Body of pancreas (tissue), 4 donors: ENCODE measurements around the gene ZNF681. TPM values are rescaled to one million over a fixed set of nuclear protein-coding genes. Genes with fewer than 3 reads are reported as not detected.
"Not testable (repeated sequence)": the region's sequence is repeated elsewhere in the genome, so short reads cannot be mapped to it uniquely, and the experiment has no call there.

ENCODE experiments used
- ATAC-seq: fragments of 150-250 bp; one replicate; pipeline ENCODE4 v1.9.1; 2016
- DNase-seq, 4 donors: peaks; one replicate each; pipeline ENCODE4 v3.0.0-alpha.2; 2019
- H3K27ac ChIP-seq, 4 donors: fragments of 200-600 bp; sonication (generic); 1 replicate in 3 of 4; 2 replicates in 1 of 4; pipeline versions ENCODE4 v1.5.1 to v1.6.1; 2016 to 2019; ENCODE audit warnings: mild to moderate bottlenecking in 1 of 4, mixed read lengths in 1 of 4, moderate library complexity in 1 of 4
- H3K27me3 ChIP-seq, 2 donors: fragments of 200-600 bp; sonication (generic); one replicate each; pipeline ENCODE4 v1.6.0; 2016; ENCODE audit warnings: mild to moderate bottlenecking in 1 of 2
- H3K36me3 ChIP-seq, 2 donors: fragments of 200-600 bp; sonication (generic); replicated peaks in 1 of 2; 2 replicates each; pipeline ENCODE4 v1.5.1; 2016; ENCODE audit warnings: low read depth in 2 of 2; ENCODE audit not compliant: insufficient read depth in 1 of 2
- H3K4me1 ChIP-seq: fragments of 200-600 bp; sonication (generic); one replicate; pipeline ENCODE4 v1.6.0; 2016
- H3K4me3 ChIP-seq, 2 donors: fragments of 200-600 bp; sonication (generic); 1 replicate in 1 of 2; 2 replicates in 1 of 2; pipeline ENCODE4 v1.5.1; 2016 to 2019
- H3K9me3 ChIP-seq, 3 donors: fragments of 200-600 bp; sonication (generic); 1 replicate in 2 of 3; 2 replicates in 1 of 3; pipeline ENCODE4 v1.5.1; 2016
- POLR2A ChIP-seq, 3 donors: fragments of 450-650 bp; IDR thresholded peaks; one replicate each; pipeline ENCODE4 v1.6.1; 2016; ENCODE audit warnings: antibody characterized with exemption in 3 of 3, mild to moderate bottlenecking in 2 of 3
- WGBS, 2 donors: methylation state at CpG; one replicate each; pipeline ENCODE4 v1.1.5; 2017; 5-methylcytosine and 5-hydroxymethylcytosine counted together
- intact Hi-C: fragments of 100-400 bp; cut with DNase I; formaldehyde crosslinking; loops from one replicate; pipeline ENCODE4 v1.15.1; 2023
- total RNA-seq, 2 donors: library from RNA; depleted of rRNA; stranded (reverse); fragments of >200 nt; gene quantifications; one replicate each; pipeline ENCODE4 v1.1.0, GENCODE V29; 2016
- TF ChIP-seq, protein P1 (sequence below), 7 experiments: fragments of 450-650 bp in 4 of 7; fragments of 200-600 bp in 3 of 7; sonication (generic) in 3 of 7; IDR thresholded peaks; one replicate each; pipeline ENCODE4 v1.5.1; 2016 to 2019; ENCODE audit warnings: antibody characterized with exemption in 7 of 7

Gene ZNF681
- total RNA-seq, 2 donors from 2014 or later, result 0.99 to 2.1 TPM

DNA sequence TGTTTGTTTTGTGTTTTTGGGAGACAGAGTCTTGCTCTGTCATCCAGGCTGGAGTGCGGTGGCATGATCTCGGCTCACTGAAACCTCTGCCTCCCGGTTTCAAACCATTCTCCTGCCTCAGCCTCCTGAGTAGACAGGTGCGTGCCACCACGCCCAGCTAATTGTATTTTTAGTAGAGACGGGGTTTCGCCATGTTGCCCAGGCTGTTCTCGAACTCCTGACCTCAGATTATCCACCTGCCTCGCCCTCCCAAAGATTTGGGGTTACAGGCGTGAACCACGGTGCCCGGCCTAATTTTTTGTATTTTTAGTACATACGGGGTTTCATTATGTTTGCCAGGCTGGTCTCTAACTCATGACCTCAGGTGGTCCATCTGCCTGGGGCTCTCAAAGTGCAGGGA lies 8.3 kb upstream of the ZNF681 start:
- ATAC-seq (no peak), DNase-seq (no peak)
- 87 to 90% methylated on average over 13 of the region's 13 CpGs for WGBS, 2 donors
- no peaks in the 10 kb centered on the region for H3K36me3 ChIP-seq
- intact Hi-C loops, result loop anchor here (10.0 kb wide), 1 partner anchor 278 kb away; no protein-coding TSS in a partner anchor
- H3K27ac ChIP-seq, result no peak overlapping the region
- no peak for TF ChIP-seq POLR2A (IDR thresholded peaks at IDR 0.05)
- TF ChIP-seq, protein P1, sequence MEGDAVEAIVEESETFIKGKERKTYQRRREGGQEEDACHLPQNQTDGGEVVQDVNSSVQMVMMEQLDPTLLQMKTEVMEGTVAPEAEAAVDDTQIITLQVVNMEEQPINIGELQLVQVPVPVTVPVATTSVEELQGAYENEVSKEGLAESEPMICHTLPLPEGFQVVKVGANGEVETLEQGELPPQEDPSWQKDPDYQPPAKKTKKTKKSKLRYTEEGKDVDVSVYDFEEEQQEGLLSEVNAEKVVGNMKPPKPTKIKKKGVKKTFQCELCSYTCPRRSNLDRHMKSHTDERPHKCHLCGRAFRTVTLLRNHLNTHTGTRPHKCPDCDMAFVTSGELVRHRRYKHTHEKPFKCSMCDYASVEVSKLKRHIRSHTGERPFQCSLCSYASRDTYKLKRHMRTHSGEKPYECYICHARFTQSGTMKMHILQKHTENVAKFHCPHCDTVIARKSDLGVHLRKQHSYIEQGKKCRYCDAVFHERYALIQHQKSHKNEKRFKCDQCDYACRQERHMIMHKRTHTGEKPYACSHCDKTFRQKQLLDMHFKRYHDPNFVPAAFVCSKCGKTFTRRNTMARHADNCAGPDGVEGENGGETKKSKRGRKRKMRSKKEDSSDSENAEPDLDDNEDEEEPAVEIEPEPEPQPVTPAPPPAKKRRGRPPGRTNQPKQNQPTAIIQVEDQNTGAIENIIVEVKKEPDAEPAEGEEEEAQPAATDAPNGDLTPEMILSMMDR (IDR thresholded peaks at IDR 0.05), result no peak
- no peak overlapping the region for H3K4me3 ChIP-seq
- H3K27me3 ChIP-seq, result no peaks in the 10 kb centered on the region
- H3K9me3 ChIP-seq, result no peaks in the 10 kb centered on the region
- peaks cover 16% of the 10 kb centered on the region for H3K4me1 ChIP-seq

DNA sequence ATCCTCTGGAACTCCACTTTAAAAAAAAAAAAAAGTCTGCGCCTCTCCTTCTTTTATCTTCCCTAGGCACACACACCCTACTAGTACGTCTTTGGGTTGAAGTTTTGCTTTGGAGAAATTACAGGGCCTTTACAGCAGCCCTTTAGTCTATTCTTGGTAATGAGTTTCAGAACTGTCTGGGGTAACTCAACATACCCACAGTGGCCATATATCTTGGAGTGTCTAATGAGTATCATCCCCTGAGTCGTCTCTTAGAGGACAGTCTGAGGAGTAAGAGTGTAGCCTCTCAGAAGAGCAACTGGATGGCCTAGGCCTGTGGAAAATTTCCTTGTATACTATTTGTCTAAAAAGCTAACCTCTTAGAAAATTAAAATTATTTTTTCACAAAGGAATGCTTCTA lies 6.1 kb upstream of the ZNF681 start:
- Histone ChIP-seq H3K4me1 (peaks cover 16% of the 10 kb centered on the region), H3K4me3 (no peak overlapping the region)

DNA sequence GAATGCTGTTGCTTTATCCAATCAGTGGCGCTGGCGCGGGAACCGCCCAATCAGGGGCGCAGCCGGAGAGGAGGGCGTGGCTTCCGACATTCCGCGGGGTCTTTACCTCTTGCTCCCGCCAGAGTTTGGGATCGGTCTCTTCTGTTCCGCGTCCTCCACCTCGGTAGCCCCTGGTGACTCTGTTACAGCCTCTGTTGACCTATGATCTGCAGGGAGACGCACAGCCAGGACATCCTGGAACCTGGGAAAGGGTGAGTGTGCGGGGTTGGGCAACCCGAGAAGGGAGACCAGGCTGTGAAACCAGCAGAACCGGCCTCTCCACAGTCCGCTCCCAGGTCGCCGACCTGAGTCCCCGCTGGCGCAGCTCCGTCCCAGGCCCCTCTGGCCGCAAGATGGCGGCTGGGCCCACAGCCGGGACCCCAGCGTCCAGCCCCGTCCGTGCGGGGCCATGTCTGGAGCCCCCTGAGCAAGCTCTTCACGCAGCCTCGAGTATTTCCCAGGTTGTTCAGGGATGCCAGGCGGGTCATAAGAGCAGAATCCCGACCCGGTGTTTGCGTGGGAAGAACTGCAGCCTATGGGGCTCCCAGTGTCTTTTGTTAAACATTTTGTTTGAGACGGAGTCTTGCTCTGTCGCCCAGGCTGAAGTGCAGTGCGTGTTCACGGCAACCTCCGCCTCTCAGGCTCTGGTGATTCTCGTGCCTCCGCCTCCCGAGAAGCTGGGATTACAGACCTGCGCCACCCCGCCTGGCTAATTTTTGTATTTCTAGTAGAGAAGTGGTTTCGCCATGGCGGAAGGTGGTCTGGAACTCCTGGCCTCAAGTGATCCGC lies 4.4 kb upstream of the ZNF681 start:
- TF ChIP-seq, protein P1 (IDR thresholded peaks at IDR 0.05), result peak in 1 of 7 experiments; percentile 11
- peak; percentile 48 to 82 (median 71) for TF ChIP-seq POLR2A (IDR thresholded peaks at IDR 0.05)
- intact Hi-C loops, result loop anchor here (10.0 kb wide), 1 partner anchor 282 kb away; no protein-coding TSS in a partner anchor
- DNase-seq, result peak; percentile 87 to 92 (median 88)
- Histone ChIP-seq H3K27ac (peak overlapping the region; percentile 65 to 92 (median 81)), H3K4me3 (peak overlapping the region; percentile 17 to 89), H3K36me3 (no peaks in the 10 kb centered on the region), H3K9me3 (no peaks in the 10 kb centered on the region), H3K27me3 (no peaks in the 10 kb centered on the region), H3K4me1 (peaks cover 16% of the 10 kb centered on the region)
- ATAC-seq, result peak; percentile 90
- 2% methylated on average over 41 to 51 of the region's 51 CpGs for WGBS, 2 donors

More for the DNA sequence above, 6.1 kb upstream of the ZNF681 start:
- H3K27me3 ChIP-seq, result no peaks in the 10 kb centered on the region
- WGBS, 2 donors, result 92 to 95% methylated on average over 3 of the region's 3 CpGs
- no peak overlapping the region for H3K27ac ChIP-seq
- H3K9me3 ChIP-seq, result no peaks in the 10 kb centered on the region
- DNase-seq (no peak), ATAC-seq (no peak)
- TF ChIP-seq, protein P1 (IDR thresholded peaks at IDR 0.05), result no peak
- TF ChIP-seq POLR2A (IDR thresholded peaks at IDR 0.05), result no peak
- no peaks in the 10 kb centered on the region for H3K36me3 ChIP-seq
- intact Hi-C loops, result loop anchor here (10.0 kb wide), 1 partner anchor 280 kb away; no protein-coding TSS in a partner anchor

DNA sequence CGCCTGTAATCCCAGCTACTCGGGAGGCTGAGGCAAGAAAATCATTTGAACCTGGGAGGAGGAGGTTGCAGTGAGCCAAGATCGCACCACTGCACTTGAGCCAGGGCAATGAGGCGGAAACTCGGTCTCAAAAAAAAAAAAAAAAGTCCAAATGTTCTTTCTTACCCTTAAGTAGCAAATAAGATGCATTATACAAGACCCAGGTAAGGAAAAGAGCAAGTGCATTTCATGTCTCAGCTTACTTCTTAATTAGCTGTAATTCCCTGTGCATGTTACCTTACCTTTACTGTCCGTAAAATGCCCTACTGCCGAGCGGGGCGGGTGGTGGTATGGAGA lies 3.8 kb upstream of the ZNF681 start:
- Histone ChIP-seq H3K4me3 (peak overlapping the region in 1 of 2 donors; percentile 89), H3K4me1 (peaks cover 16% of the 10 kb centered on the region), H3K9me3 (no peaks in the 10 kb centered on the region), H3K27me3 (no peaks in the 10 kb centered on the region), H3K27ac (peak overlapping the region; percentile 65 to 92 (median 81)), H3K36me3 (no peaks in the 10 kb centered on the region)
- intact Hi-C loops, result loop anchor here (10.0 kb wide), 1 partner anchor 282 kb away; no protein-coding TSS in a partner anchor
- ATAC-seq, result no peak
- DNase-seq, result no peak
- no peak for TF ChIP-seq POLR2A (IDR thresholded peaks at IDR 0.05)
- TF ChIP-seq, protein P1 (IDR thresholded peaks at IDR 0.05), result no peak
- WGBS, 2 donors, result 10 to 16% methylated on average over 9 of the region's 9 CpGs

DNA sequence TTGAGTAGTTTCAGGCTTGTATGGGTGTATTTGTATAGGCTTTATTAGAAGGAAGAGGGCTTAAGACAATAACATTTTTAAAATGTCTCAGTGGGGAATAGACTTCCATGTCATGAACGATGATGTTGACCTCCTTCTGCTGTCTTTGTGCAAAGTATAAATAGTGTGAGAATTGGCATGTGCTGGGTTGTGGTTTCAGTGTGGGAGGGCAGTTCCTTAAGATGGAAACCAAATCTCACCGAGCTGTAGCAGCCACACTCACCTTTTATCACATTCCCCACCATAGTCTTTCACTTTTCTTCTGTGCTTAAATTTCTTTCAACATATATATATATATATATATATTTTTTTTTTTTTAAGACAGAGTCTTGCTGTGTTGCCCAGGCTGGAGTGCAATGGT lies 1.6 kb upstream of the ZNF681 start:
- not testable (repeated sequence) for H3K4me3 ChIP-seq, H3K27ac ChIP-seq, H3K27me3 ChIP-seq, DNase-seq, ATAC-seq, H3K9me3 ChIP-seq, H3K36me3 ChIP-seq
- peaks cover 16% of the 10 kb centered on the region for H3K4me1 ChIP-seq
- 69 to 78% methylated on average over 2 of the region's 2 CpGs for WGBS, 2 donors
- intact Hi-C loops, result loop anchor here (10.0 kb wide), 1 partner anchor 284 kb away; no protein-coding TSS in a partner anchor

DNA sequence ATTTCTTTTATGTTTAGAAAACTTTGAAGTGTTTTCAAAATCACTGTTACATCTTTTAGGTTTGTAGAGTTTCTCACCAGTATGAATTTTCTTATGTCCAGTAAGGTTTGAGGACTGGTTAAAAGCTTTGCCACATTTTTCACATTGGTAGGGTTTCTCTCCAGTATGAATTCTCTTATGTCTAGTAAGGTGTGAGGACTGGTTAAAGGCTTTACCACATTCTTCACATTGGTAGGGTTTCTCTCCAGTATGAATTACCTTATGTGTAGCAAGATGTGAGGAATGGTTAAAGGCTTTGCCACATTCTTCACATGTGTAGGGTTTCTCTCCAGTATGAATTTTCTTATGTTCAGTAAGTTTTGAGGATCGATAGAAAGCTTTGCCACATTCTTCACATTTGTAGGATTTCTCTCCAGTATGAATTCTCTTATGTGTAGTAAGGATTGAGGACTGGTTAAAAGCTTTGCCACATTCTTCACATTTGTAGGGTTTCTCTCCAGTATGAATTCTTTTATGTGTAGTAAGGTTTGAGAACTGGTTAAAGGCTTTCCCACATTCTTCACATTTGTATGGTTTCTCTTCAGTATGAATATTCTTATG lies 15.0 kb downstream of the ZNF681 start:
- H3K27ac ChIP-seq, ATAC-seq, intact Hi-C loops, H3K36me3 ChIP-seq, H3K4me1 ChIP-seq, H3K4me3 ChIP-seq, H3K27me3 ChIP-seq, DNase-seq: not testable (repeated sequence)
- WGBS, 2 donors, result 88 to 89% methylated on average over 1 of the region's 1 CpG
- peaks cover 0 to 18% (median 0%) of the 10 kb centered on the region in 3 donors for H3K9me3 ChIP-seq

DNA sequence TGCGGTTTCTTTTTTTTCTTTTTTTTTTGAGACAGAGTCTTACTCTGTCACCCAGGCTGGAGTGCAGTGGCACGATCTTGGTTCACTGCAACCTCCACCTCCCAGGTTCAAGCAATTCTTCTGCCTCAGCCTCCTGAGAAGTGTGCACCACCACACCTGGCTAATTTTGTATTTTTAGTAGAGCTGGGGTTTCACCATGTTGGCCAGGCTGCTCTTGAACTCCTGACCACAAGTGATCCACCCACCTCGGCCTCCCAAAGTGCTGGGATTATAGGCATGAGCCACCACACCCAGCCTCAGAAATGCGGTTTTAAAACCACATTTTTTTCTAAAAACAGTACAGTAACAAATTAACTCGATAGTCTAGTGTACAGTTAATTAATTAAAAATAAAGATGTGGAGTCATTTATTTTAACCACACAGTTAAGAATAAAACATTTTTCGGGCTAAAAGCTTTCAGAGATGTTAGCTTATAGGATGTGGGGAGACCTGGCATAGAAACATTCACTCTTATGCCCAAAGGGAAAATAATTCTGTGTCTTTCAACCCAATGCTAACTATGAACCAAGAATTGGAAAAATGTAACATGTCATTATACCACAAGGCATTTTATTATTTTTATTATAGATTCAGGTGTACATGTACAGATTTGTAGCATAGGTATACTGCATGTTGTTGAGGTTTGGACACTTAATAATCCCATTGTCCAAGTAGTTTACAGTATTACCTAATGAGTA lies 27.8 kb downstream of the ZNF681 start:
- H3K27ac ChIP-seq, H3K36me3 ChIP-seq, H3K9me3 ChIP-seq, H3K4me1 ChIP-seq, H3K4me3 ChIP-seq, ATAC-seq, H3K27me3 ChIP-seq, DNase-seq, intact Hi-C loops: not testable (repeated sequence)
- 69 to 79% methylated on average over 6 of the region's 6 CpGs for WGBS, 2 donors
